ENCODE measurements around the gene PDSS2. TPM values are rescaled to one million over a fixed set of nuclear protein-coding genes. Genes with fewer than 3 reads are reported as not detected.

Gene PDSS2
- total and polyA plus RNA-seq, 9 of the 15 experiments (the other 6 are each of a cell fraction or from before 2014, with no cell fraction given), result 5.8 to 21.1 (median 12.0) TPM

- no peak for TF ChIP-seq HBP1 (CRISPR knock-in tag; IDR thresholded peaks at IDR 0.05)
- TF ChIP-seq RFX7 (CRISPR knock-in tag; IDR thresholded peaks at IDR 0.05), result no peak
- no peak for TF ChIP-seq ZNF408 (CRISPR knock-in tag; IDR thresholded peaks at IDR 0.05; ENCODE audit: low read depth)
- no peak for TF ChIP-seq SRF (CRISPR knock-in tag; IDR thresholded peaks at IDR 0.05)
- TF ChIP-seq BCL6 (CRISPR knock-in tag; IDR thresholded peaks at IDR 0.05), result no peak
- TF ChIP-seq PKNOX1 (IDR thresholded peaks at IDR 0.05), result no peak
- no peak for TF ChIP-seq RUNX1 (IDR thresholded peaks at IDR 0.05; ENCODE audit: low read depth)
Observed at GRCh38 chr6:107323133-107323785, 136.1 kb downstream of the PDSS2 start (continued).

- no TSS peak for BruUV-seq (replicated peaks)
- H3K27ac ChIP-seq (ENCODE audit: extremely low read depth, low read depth, low read length), result no peak overlapping the region
- intact Hi-C loops (cut with micrococcal nuclease), result no loop called here
- DNase-seq (ENCODE audit: extremely low read depth in 1 of 4, low spot score in 3 of 4), result no peak
- H4K20me1 ChIP-seq (replicated peaks; ENCODE audit: control insufficient read depth, insufficient read depth, low read length), result no peaks in the 10 kb centered on the region
- H3K79me2 ChIP-seq (ENCODE audit: control insufficient read depth, insufficient read depth, low read length), result no peaks in the 10 kb centered on the region
- in situ Hi-C loops (cut with MboI), result no loop called here
- ChIA-PET POLR2A (interaction anchor here (1.0 kb wide), 1 partner anchor 9 kb away, joined by 3 read pairs; no protein-coding TSS in a partner anchor), CTCF (ENCODE audit: low intra/inter-chr PET ratio) (no interaction called here)
- no peaks in the 10 kb centered on the region for H3K9me1 ChIP-seq (ENCODE audit: control insufficient read depth, insufficient read depth, low read length)
- no peak overlapping the region for H3K9ac ChIP-seq (ENCODE audit: insufficient read depth in 1 of 2, low read depth in 2 of 2, low read length in 2 of 2)
- H3K4me2 ChIP-seq (ENCODE audit: insufficient read depth, low read length), result no peak overlapping the region
- ATAC-seq, result no peak
- H3K9me3 ChIP-seq (replicated peaks; ENCODE audit: control insufficient read depth, insufficient read depth, low read depth, low read length), result no peaks in the 10 kb centered on the region
- FAIRE-seq, result no peak
- H3K4me3 ChIP-seq, result no peak overlapping the region
- H3K27me3 ChIP-seq (ENCODE audit: control insufficient read depth in 2 of 2, insufficient read depth in 2 of 2, low read length in 2 of 2), result no peaks in the 10 kb centered on the region
- H2AFZ ChIP-seq (ENCODE audit: low read depth, low read length), result no peak overlapping the region
- no peaks in the 10 kb centered on the region for H3K36me3 ChIP-seq (ENCODE audit: control insufficient read depth, insufficient read depth, low read length)
- H3K4me1 ChIP-seq (replicated peaks in 1 of 2; ENCODE audit: control insufficient read depth in 2 of 2, insufficient read depth in 2 of 2, low read length in 2 of 2), result no peaks in the 10 kb centered on the region
- TF ChIP-seq TEAD1 (CRISPR knock-in tag; IDR thresholded peaks at IDR 0.05), result no peak
- no peak for TF ChIP-seq ZBED1 (IDR thresholded peaks at IDR 0.05)
- TF ChIP-seq PRMT5 (CRISPR knock-in tag; IDR thresholded peaks at IDR 0.05), result no peak
- no peak for TF ChIP-seq E2F1 (CRISPR knock-in tag; IDR thresholded peaks at IDR 0.05)
- TF ChIP-seq CTBP1 (IDR thresholded peaks at IDR 0.05; ENCODE audit: borderline replicate concordance), result no peak
- TF ChIP-seq SRSF1 (IDR thresholded peaks at IDR 0.05; ENCODE audit: low read depth, low read length), result no peak
- no peak for TF ChIP-seq USF1 (CRISPR knock-in tag; IDR thresholded peaks at IDR 0.05)
- TF ChIP-seq STAT5B (CRISPR knock-in tag; IDR thresholded peaks at IDR 0.05), result no peak
- TF ChIP-seq ZNF766 (CRISPR knock-in tag; conservative IDR thresholded peaks at IDR 0.05), result no peak
- no peak for TF ChIP-seq GABPB2 (CRISPR knock-in tag; conservative IDR thresholded peaks at IDR 0.05)
Observed at GRCh38 chr6:107321793-107322192, 137.6 kb downstream of the PDSS2 start.
